ENCODE measurements around the gene SYK.

DNA sequence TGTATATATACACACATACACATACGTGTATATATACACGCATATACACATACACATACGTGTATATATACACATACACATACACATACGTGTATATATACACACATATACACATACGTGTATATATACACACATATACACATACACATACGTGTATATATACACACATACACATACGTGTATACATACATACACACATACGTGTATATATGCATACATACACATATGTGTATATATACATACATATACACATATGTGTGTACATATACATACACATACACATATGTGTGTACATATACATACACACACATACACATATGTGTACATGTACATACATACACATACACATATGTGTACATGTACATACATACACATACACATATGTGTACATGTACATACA, 82.6 kb downstream of the SYK start:
- TF ChIP-seq, protein P1, sequence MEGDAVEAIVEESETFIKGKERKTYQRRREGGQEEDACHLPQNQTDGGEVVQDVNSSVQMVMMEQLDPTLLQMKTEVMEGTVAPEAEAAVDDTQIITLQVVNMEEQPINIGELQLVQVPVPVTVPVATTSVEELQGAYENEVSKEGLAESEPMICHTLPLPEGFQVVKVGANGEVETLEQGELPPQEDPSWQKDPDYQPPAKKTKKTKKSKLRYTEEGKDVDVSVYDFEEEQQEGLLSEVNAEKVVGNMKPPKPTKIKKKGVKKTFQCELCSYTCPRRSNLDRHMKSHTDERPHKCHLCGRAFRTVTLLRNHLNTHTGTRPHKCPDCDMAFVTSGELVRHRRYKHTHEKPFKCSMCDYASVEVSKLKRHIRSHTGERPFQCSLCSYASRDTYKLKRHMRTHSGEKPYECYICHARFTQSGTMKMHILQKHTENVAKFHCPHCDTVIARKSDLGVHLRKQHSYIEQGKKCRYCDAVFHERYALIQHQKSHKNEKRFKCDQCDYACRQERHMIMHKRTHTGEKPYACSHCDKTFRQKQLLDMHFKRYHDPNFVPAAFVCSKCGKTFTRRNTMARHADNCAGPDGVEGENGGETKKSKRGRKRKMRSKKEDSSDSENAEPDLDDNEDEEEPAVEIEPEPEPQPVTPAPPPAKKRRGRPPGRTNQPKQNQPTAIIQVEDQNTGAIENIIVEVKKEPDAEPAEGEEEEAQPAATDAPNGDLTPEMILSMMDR (IDR thresholded peaks at IDR 0.05), result no peak
- TF ChIP-seq ZFX (IDR thresholded peaks at IDR 0.05; ENCODE audit: borderline replicate concordance), result no peak
